Adrenal gland (tissue), 5 donors: ENCODE data around the gene VPS54.

ENCODE experiments used
- CTCF ChIP-seq, 6 experiments: fragments of 450-650 bp in 4 of 6; fragments of 200-600 bp in 2 of 6; sonication (generic) in 1 of 6; IDR thresholded peaks; 1 replicate in 5 of 6; 2 replicates in 1 of 6; pipeline versions ENCODE4 v1.5.1 to v1.8.0; 2016 to 2021; ENCODE audit warnings: antibody characterized with exemption in 6 of 6, mild to moderate bottlenecking in 2 of 6, moderate library complexity in 1 of 6
- POLR2A ChIP-seq, 2 donors: fragments of 450-650 bp; IDR thresholded peaks; one replicate each; pipeline ENCODE4 v1.6.1; 2017; ENCODE audit warnings: antibody characterized with exemption in 2 of 2, mild to moderate bottlenecking in 2 of 2, moderate library complexity in 1 of 2
- donor health status: DM: no; HTN: no; CAD: no.

DNA sequence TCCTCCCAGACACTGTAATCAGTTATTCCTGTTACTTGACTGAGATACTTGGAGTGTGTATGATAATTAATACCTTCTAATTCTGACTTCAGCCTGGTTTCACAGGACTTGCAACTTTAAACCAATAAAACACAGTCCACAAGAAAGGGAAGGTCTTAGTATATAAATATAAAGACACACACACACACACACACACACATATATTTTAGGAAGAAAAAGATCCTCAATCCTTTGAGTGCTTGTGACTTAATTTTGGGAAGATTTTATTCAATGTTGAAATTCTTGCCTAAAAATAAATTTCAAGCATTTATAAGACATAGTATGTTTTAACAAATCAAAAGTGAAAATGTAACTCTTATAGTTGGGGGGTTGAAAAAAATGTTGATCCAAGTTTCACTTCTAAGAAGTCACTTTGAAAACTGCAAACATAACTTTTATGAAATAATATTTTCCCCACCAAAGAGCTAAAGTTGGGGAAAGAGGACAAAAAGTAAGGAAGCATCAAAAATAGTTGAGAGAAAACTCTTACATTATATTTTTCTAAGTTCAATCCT, 824 bp upstream of the VPS54 start:
- TF ChIP-seq CTCF (IDR thresholded peaks at IDR 0.05): no peak
- TF ChIP-seq POLR2A (IDR thresholded peaks at IDR 0.05): no peak
